NCI-H2227 treated with DMSO at 0.1 percent for 48 hours (cell line): ENCODE measurements around the gene ACAT2.
A peak's percentile ranks its signal among the peaks of the same experiment; 100 is the strongest.
"Not testable (repeated sequence)": the region's sequence is repeated elsewhere in the genome, so short reads cannot be mapped to it uniquely, and the experiment has no call there.

Experiments
- DNase-seq: peaks from one replicate; lab custom pipeline; 2025; lab: John Stamatoyannopoulos, UW

The ACAT2 gene

GRCh38 chr6:159772196-159772595 is 10.4 kb downstream of the ACAT2 start:
- no peak for DNase-seq

- DNase-seq, result no peak
Observed at GRCh38 chr6:159777240-159777904, 15.5 kb downstream of the ACAT2 start.

- no peak for DNase-seq
Observed at GRCh38 chr6:159778131-159778530, 16.3 kb downstream of the ACAT2 start.

GRCh38 chr6:159778542-159779103 is 16.8 kb downstream of the ACAT2 start:
- DNase-seq, result no peak

GRCh38 chr6:159788276-159788675 is 26.4 kb downstream of the ACAT2 start:
- DNase-seq, result no peak

- no peak for DNase-seq
Observed at GRCh38 chr6:159788753-159789376, 27.0 kb downstream of the ACAT2 start.

- DNase-seq, result peak; percentile 96
Observed at GRCh38 chr6:159789377-159790148, 27.7 kb downstream of the ACAT2 start, which contains the start of gene TCP1. TSS of gene TCP1 (minus strand) at chr6:159789602. CDS start at chr6:159789468, 134 bp downstream.

GRCh38 chr6:159790149-159790955 is 28.5 kb downstream of the ACAT2 start, which contains the start of gene MRPL18:
TSS of gene MRPL18 (plus strand) at chr6:159790467. CDS start at chr6:159790588, 121 bp downstream.
- DNase-seq, result peak; percentile 87

GRCh38 chr6:159790956-159791598 is 29.2 kb downstream of the ACAT2 start:
- DNase-seq, result no peak

GRCh38 chr6:159794976-159795375 is 33.1 kb downstream of the ACAT2 start:
- DNase-seq, result not testable (repeated sequence)

GRCh38 chr6:159797554-159797953 is 35.7 kb downstream of the ACAT2 start:
- DNase-seq, result no peak

- no peak for DNase-seq
Observed at GRCh38 chr6:159800141-159800865, 38.5 kb downstream of the ACAT2 start, which contains the start of gene PNLDC1. TSS of gene PNLDC1 (plus strand) at chr6:159800276. CDS start at chr6:159800308, 32 bp downstream.

GRCh38 chr6:159801935-159802334 is 40.1 kb downstream of the ACAT2 start:
- no peak for DNase-seq

- no peak for DNase-seq
Observed at GRCh38 chr6:159804504-159804903, 42.7 kb downstream of the ACAT2 start.

GRCh38 chr6:159805440-159806020 is 43.7 kb downstream of the ACAT2 start:
- DNase-seq, result no peak

GRCh38 chr6:159806021-159806458 is 44.2 kb downstream of the ACAT2 start:
- no peak for DNase-seq

- DNase-seq, result no peak
Observed at GRCh38 chr6:159807150-159807858, 45.5 kb downstream of the ACAT2 start.

- DNase-seq, result no peak
Observed at GRCh38 chr6:159808647-159809046, 46.8 kb downstream of the ACAT2 start.

GRCh38 chr6:159809149-159809548 is 47.3 kb downstream of the ACAT2 start:
- no peak for DNase-seq
